HG02885 (cell line): ENCODE data around the gene ARFGEF2.
A peak's percentile ranks its signal among the peaks of the same experiment; 100 is the strongest.
"Not testable (repeated sequence)": the region's sequence is repeated elsewhere in the genome, so short reads cannot be mapped to it uniquely, and the experiment has no call there.

Experiments used
- ATAC-seq: cut with Tn5 transposase; IDR thresholded peaks from one replicate; pipeline ENCODE4 v1.9.1; 2021; ENCODE audit warnings: mild to moderate bottlenecking; ENCODE audit not compliant: unreplicated experiment, poor library complexity

The ARFGEF2 gene

DNA sequence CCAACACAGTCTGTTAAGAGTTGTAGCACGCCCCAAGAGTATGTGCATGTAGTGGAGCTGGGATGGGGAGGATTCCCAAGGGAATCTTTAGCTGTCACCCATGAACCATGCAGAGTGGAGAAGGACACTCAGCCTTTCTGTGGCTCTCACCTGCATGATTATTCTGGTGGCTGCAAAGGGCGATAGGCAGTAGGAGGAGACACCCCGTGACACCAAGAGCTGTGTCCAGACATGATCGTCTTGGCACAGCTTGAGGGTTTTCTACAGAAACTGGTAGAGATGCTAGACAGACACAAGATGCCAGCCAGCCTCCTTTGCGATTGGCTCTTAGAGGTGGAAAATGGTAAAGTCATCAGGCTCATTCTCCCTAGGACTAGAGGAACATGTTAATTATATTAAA, 121.5 kb downstream of the ARFGEF2 start:
- no peak for ATAC-seq

DNA sequence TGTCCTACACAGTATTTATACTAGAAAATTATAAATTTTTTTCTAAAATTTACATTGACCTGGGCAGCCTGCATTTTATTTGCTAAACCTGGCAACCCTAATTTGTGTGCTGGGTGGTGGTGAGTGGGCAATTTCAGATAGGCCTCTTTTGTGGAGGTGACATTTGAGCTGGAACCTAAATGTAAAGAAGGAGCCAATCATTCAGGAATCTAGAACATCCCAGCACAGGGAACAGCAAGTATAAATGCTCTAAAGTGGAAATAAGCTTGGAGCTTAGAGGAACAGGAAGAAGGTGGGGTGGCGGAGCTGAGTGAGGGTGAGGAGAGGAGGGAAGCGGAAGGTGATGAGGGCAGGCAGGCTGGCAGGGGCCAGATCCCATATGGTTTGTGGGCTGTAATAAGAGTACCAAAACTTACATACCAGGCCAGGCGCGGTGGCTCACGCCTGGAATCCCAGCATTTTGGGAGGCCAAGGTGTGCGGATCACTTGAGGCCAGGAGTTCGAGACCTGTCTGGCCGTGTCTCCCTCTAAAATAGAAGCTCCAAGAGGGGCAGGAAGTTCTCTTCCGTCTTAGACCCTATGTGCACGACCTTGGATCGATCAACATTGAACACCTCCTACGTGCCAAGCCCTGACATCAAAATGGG, 124.1 kb downstream of the ARFGEF2 start:
- ATAC-seq = no peak

DNA sequence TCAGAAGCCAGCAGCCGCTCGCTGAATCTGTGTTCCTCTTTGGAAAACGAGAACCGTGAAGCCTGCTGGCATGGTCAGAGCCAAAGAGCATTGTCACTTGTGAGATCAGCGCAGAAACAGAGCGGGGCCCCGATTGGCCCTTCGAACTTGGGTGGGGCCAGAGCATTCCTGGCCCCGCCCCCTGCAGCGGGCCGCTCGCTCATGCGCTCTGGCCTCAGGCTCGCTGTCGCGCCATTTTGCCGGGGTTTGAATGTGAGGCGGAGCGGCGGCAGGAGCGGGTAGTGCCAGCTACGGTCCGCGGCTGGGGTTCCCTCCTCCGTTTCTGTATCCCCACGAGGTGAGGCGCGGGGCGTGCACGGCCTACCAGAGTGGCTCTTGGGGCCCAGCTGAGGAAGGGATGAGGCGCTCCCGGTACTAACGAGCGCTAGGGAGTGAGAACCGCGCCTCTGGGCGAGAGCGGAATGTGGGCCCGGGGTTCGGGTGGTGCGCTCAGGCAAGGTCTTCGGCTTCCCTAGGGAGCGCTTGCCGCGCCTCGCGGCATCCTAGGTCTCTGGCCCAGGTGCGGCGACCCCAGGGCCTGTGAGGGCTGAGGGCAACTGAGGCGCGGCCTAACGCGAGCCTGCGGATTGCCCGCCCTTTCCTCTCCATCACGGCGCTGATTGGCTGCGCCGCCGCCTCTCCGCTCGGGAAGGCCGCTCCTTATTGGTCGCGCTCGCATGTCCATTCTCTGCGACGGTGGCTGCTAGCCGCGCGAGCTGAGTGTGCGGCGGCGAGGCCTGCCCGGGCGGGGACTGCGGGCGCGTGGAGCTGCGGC, 124.8 kb downstream of the ARFGEF2 start, which contains the start of gene CSE1L:
CSE1L (plus strand) TSS at position 226 of the 814 bp plus-strand sequence. CDS start 12,152 bp downstream, outside the sequence.
- ATAC-seq = peak; percentile 90

DNA sequence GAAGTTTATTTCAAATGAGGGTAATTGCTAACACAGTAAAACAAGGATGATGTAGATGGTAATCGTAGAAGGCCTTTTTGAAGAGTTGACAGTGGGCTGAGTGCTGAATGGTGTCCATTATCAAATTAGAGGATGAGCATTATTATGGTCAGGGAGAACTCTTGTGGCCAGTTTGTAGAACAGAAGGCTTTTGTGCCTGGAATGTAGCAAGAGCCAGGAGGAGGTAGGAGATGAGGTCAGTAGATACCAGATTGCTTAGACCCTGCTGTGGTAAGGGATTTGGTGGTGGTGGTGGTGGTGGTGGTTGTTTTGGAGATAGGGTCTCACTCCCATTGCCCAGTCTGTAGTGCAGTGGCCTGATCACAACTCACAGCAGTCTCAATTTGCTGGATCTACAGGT, 130.8 kb downstream of the ARFGEF2 start:
- no peak for ATAC-seq

DNA sequence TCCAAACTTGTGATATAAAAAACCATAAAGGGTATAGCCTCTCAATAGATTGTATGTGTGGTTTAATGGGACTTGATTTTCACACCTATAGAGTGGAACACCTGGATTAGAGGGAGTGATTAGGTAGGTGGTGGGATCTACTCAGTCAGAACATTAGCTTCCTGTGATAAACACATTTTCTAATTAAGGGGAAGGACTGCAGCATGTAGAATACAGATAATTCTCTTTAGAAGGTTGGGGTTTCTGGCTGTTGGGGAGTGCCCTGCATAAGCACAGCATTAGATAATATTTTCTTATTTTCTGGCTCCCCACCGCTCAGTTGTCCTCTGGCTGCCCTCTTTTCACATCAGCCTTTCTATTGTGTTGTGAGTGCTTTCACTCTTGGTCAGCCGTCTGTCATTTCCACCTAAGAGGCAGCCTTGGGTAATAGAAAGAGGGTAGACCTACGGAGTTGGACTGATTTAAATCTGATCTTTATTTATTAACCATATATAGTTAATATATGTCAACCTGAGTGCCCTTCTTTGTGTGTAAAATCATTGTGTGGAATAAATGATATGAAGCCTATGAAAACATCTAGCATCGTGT, 132.6 kb downstream of the ARFGEF2 start:
- ATAC-seq = no peak

DNA sequence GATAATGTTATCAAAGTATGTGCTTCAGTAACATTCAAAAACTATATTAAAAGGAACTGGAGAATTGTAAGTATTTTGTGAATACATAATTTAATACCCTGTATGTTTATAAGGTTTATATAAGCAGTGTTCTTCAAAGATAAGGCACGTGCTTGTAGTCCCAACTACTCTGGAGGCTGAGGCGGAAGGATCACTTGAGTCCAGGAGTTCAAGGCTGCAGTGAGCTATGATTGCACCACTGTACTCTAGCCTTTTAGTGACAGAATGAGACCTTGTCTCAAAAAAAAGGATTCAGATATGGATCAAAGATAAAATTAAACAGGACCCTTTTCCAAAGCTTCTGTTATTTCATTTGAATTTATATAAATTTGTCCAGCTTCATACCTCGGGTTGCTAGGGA, 141.8 kb downstream of the ARFGEF2 start:
- ATAC-seq = no peak

DNA sequence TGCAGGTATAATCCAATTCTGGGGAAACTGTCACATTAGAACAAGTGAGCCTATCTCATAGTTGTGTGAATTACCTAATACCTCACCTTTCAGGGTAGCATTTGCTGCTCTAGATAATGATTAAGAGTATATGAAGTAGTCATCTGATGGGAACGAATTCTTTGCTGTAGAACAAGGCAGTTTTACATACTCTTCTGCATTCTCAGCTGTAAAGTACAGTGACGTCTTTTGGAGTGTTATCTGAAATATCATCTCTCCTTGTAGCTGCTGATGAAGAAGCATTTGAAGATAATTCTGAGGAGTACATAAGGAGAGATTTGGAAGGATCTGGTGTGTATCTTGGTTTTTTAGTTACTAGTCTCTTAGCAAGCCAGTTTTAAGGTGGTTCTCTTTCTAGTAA, 153.0 kb downstream of the ARFGEF2 start:
- ATAC-seq = no peak

DNA sequence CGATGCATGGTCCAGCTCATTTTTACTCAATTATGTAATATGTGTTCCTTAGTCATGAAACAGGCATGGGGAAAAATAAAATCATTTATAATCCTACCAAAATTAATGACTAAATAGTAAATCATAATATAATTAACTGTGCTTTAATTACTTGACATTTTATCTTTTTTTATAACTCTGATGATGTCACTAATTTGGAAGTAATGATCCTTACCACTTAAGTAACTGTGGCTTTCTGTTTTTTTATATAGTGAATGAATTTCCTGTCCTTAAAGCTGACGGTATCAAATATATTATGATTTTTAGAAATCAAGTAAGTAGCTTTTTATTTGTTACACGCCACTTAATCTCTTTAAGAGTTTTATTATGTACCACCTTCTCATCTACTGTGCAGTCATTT, 156.8 kb downstream of the ARFGEF2 start:
- no peak for ATAC-seq

DNA sequence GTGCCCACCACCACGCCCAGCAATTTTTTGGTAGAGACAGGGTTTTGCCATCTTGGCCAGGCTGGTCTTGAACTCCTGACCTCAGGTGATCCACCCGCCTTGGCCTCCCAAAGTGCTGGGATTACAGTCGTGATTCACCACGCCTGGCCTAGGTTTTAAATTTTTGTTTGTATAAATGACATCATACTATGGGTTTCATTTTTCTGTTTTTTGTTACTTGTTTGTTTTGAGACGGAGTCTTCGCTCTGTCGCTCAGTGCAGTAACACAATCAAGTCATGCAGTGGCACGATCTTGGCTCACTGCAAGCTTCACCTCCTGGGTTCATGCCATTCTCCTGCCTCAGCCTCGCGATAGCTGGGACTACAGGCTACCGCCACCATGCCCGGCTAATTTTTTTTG, 160.8 kb downstream of the ARFGEF2 start:
- ATAC-seq = not testable (repeated sequence)
